Raji (cell line): ENCODE results near the gene UBTF.
A peak's percentile ranks its signal among the peaks of the same experiment; 100 is the strongest.

Experiments
- POLR2A ChIP-seq: IDR thresholded peaks from 2 replicates; pipeline ENCODE4 v1.6.1; 2011; ENCODE audit warnings: low read depth, low read length, control low read depth; ENCODE audit not compliant: insufficient read depth

Gene UBTF

DNA sequence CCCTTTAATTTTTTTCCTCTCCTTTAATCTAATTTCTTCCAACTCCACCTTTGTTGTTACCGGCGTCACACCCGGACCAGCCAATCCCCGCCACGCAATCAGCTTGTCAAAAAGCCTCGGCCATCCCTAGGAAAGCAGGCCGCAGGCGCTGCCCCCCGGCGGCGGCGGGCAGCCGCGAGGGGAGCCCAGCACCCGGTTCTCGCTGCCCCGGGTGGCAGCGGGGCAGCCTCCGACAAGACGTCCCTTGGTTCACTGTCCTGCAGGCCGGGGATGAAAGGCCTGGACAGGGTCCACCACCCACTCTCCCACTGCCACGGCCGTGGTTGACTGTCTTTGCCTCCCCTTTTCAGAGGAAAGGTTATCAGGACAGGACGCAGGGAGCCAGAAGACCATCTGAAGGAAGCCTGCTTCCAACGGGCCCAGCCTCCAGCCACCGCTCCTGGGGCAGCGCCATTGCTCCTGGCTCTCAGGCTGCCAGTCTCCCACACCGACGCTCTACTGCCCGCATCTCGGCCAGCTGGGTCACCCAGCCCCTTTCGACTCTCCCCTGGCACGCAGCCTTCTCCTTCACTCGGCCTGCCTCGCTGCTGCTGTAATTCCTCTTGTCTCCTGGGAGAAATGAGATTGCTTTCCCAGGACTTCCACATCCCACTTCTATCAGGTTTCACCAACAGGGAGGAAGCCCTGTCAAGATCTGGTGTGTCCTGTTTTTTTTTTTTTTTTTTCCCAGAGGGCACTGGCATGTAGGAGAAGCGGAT lies 2.8 kb upstream of the UBTF start:
- no peak; the same call in 1 of the 2 replicates for TF ChIP-seq POLR2A

DNA sequence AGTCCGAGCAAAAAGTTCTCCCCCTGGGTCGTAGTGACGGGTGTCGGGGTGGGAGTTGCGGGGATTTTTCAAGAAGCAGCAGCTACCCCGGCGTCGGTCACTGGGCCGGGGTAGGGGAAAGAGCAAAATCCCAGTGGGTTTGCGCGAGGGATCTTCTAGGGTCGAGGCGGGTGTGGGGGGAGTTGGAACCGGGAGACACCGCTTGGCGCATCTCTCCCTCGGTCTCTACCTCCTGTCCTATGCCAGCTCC lies 2.3 kb upstream of the UBTF start:
- peak; percentile 40 for TF ChIP-seq POLR2A

DNA sequence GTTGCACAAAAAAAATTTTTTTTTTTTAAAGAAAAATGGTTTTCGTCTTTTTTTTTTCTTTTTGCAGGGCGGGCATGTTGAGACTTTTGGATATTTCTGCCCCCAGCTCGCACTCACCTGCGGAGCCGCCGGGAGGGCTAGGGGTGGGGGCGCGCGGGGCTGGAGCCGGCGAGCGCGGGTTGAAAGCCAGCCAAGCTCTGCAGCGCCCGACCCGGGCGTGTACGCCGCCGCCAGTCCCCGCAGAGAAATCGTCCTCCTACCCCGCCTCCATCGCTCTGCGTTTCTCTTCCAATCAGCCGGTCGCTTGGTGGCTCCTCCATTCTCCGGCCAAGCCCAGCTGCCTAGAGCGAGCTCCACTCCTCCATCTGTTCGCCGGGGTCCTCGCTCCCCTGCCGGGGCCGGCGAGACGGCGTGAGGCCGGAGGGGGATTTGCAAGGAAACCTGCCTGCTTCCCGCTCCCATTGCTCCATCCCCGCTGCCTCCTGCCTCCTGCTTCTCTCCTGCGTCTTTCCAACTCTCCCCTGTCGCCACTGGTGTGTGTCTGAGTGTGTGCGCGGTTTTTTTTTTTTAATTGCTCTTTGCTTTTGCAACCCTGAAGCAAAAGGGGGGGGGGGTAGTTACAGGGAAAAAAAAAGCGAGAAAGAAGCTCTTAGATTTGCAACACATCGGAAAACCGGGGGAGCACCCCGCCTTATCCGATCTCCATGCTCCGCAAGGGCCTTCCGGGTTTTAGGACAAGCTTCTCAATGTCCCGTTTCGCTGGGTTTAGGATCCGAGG lies 1.8 kb upstream of the UBTF start:
- peak; percentile 73 for TF ChIP-seq POLR2A

DNA sequence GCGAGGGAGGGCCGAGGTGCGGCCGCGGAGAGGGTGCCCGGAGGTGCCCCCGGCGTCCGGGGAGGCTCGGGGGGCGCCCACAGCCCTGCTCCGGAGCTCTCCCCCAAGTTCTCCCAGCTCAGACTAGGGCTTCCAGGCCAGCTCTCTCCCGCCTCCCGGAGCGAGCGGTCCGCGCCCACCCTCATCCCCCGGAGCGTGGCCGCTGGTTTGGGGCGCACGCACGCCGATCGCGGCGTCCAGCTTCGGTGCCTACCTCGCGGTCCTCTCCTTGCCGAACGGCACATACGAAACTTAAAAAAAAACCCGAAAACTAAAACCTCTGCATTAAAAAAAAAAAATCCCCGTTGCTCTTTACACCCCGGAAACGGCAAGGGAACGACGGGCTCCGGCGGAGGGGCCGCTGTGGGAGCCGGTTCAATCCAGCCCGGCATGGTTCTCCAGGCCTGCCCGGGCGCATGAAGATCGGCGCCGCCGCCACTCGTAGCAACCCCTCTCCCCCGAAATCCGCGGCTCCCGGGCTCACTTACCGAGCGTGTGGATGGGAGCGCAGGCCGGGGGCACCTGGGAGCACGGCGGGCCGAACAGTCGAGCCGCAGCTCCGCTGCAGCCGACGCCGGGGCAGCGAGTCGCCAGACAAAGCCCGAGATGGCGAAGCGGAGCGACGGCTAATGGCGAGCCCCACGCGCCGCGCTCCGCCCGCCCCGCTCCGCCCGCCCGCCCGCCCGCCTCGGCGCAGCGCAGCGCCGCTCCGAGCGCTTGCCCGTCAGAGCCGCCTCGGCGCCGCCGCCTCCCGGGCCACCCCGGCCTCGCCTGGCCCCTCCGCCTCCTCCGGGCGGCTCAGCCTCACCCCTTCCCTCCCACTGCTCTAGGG lies 973 bp upstream of the UBTF start:
- 0 out of 2 replicates have a peak, but pooled peaks have one; percentile 37 for TF ChIP-seq POLR2A

DNA sequence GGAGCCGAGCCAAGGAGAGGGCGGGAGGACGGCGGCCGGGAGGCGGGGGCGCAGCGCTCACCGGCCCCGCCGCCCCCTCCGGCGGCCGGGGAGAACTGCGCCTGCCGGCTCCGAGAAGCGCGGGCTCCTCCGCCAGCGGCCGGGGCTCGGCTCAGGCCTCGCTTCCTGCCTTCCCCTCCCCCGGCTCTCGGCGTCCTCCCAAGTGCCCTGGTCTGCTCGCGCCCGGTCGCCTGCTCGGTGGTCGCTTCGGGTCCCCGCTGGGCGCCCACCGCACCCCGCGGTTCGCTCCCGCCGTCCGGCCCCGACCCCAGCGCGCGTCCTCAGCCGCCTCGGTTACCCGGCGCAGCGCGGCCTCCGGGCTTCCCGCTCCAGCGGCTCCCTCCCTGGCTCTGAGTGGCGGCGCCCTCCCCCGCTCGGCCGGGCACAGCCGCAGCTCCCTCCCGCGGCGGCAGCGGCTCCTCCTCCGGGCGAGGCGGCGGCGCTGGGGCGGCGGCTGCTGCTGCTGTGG lies 313 bp downstream of the UBTF start:
- peak; percentile 13 for TF ChIP-seq POLR2A

DNA sequence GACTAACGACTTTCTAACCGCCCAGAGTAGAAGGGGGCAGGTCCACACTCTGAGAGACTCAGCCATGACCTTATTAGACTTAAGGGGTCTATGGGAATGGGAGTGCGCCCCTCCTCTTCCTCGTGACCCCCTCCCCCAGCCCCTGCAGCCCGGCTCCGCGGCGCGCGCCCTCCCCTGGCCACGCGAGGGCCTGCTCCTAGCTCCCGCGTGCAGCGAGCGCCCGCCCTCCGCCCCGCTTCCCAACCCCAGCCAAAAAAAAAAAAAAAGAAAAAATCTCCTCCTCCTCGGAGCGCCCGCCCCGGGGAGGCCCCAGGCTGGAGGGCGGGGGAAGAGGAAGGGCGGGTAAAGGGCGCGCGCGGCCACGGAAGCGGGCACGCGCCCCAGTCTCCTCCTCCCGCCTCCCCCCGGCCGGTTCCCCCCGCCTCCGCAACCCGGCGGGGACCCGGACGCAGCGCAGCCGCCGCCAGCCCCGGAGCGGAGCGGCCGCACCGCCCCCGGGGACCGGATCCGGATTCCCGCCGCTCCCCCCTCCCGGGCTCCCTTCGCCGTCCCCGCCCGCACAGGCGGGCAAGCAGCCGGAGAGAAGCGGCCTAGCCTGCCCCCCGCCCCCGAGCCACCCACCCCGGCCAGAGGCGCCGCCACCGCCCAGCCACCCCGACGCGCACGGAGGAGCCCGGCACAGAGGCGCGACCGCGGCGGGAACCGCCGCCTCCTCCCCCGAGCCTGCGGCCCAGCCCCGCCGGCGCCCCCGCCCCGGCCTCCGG lies 949 bp downstream of the UBTF start:
- TF ChIP-seq POLR2A: peak; percentile 50

DNA sequence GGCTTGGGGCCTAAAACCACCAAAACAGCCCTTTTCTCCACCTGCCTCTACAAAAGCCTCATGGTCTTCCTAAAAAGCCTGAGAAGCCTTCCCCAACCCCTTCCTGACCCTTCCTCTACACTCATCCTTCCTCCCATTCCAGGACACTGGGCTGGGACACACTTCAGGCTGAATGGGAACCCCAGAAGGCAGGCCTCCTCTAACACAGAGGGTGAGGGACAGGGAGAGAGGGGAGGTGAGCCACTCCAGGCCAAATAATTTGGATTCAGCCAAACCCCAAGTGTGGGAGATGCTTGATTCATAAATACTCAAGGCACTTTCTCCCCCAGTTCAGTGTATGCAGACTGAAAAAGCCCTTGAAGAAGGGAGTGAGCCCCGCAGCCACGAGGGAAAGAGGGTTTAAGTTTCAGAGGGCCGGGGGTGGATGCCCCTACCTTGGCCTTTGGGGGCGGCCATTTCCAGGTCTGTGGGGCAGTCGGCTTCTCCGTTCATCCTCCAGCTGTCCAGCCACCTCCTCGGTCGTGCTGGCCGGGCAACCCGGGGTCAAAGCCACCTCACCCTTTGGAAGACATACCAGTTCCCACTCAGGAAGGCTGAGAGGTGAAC lies 1.6 kb downstream of the UBTF start:
- TF ChIP-seq POLR2A: no peak; the same call in 1 of the 2 replicates

DNA sequence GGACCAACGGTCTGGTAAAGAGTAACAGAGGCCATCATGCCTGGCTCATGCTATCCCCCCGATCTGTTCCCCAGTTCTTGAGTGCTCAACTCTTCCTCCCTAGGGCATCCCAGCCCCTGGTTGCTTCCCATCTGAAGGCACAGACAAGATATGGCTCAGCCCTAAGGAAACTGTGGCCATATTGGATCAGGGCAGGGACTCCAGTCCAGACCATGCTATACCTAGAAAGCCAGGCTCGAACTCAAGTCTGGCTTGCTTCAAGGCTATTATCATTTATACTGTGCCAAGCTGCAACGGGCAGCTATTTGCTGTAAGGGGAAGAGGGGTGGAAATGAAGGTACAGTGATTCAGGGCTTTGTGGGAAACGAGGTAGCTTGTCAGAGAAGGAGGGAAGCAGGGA lies 2.8 kb downstream of the UBTF start:
- no peak for TF ChIP-seq POLR2A

DNA sequence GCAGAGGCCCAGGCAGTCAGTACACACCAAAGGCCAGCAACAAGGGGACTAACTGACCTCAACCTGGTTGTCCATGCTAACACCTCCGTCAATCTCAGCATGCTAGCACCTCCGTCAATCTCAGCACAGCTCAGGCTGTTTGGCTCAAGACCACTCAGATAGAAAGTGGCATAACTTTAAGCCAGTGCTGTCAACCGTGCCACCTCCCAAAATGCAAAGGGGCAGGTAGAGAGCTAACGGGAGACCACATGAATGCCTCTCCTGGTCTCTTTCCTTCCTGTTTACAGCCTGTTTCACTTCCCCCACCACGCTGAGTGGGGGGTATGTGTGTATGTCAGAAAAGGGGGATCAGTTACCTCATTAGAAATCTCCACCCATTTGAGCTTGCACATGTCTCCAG lies 3.3 kb downstream of the UBTF start:
- TF ChIP-seq POLR2A: peak; percentile 62

DNA sequence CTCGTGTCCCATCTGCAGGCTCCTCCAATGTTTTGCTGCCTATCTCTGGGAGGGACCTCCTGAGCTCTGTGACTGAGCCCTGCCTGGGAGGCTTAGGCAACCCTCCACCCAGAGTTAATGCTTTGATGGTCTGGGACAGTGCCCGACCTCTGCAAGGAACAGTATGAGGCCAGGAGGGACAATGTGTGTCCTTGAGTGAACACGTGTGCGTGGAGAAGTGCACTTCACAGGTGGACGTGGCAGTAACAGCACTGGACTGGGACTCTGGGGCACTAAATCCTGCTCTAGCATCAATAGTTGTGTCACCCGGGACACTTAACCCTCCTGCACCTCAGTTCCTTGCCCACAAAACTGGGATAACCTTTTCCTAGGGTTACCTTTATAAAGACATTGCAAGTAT lies 4.6 kb downstream of the UBTF start:
- TF ChIP-seq POLR2A: 0 out of 2 replicates have a peak, but pooled peaks have one; percentile 13

DNA sequence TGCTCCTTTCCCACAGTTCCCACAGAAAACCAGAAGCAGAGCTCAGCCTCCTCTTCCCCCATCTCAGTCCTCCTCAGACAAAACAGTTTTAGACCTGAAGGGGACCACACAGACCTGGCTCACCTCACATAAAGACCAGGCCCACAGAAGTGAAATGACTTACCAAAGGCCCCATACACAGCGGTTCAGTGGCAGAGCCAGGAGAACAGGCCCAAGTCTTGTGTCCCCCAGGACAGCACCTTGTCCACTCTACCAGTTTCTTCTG lies 5.3 kb downstream of the UBTF start:
- TF ChIP-seq POLR2A: no peak

DNA sequence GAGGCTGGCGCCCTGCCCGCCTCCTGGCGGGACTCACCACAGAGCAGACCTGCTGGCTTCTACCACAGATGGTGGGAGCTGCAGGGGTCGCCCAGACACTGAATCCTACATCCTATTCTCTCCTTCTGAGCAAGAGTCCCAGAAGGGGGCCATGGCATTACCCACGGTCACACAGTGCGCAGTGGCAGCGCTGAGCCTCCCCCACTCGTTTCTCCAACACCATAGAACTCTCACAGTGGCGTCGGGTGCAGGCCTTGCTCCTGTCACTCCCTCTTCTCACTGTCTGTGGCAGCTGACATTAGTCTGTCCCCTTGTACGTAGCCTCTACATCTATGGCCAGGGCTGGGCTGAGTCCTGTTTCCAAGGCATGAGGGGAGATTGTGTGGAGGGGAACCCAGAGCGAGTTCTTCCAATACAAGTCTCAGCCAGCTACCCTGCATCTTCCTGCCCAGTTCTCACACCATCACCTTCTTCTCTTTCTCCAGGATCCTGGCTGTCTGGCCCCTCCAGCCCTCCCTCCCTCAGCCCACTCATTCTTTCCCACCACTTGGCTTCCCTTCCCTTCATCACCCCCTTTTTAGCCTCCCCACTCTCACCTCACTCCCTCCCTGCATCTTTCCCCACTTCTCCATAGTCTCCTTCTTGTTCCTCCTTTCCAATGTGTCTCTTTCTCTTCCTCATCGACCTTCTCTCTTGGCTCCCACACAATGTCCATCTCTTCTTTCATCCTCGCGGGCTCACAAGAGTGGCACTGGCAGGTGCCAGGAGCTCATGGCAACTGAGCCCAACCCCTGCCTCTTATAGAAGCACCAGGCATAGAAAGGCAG lies 5.9 kb downstream of the UBTF start:
- TF ChIP-seq POLR2A: no peak

DNA sequence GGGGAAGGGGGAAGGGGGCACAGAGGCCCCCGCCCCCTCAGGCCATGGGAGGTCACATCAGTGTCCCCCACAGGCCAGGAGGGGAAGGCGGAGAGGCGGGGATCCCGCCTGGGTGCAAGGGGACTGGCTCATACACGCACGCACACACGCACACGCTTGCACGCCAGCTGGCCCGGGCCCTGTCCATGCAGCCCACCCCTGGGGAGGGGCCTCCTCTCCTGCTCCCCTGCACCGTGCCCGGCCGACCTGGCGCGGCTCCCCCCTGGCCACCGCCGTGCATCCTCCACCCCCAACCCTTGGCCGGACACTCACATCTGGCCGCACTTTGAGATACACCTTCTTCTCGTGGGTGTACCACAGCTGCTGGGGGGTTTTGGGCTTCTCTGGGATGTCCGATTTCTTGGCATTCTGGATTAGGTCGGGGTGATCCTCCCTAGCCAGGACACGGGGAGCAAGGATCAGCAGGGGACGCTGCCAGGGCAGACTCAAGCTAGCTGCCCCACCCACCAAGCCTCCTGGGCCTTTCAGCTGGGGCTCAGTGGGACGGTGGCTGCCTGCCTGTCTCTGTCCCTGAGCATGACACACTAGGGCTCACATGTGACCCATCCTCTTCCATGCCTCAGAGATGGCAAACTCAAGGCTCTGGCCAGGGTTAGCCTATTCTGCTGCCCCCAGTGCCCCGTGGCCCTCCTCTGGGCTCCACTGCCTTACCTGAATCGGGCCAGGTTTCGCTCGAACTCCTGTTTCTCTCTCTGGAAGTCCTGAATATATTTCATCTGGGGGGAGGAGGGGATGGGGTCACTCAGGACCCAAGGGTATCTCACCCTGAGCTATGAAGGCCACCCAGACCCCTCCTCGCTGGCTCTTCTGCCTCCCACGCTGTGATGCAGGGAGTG lies 6.7 kb downstream of the UBTF start:
- peak; percentile 32; the same call in 1 of the 2 replicates for TF ChIP-seq POLR2A
